Cortex of kidney (tissue), 1 donor: ENCODE data around the gene CBX1.
A peak's percentile ranks its signal among the peaks of the same experiment; 100 is the strongest.
"Not testable (repeated sequence)": the region's sequence is repeated elsewhere in the genome, so short reads cannot be mapped to it uniquely, and the experiment has no call there.

Experiments
- DNase-seq: peaks from one replicate; lab custom pipeline; 2025; lab: John Stamatoyannopoulos, UW

CBX1 gene

DNA sequence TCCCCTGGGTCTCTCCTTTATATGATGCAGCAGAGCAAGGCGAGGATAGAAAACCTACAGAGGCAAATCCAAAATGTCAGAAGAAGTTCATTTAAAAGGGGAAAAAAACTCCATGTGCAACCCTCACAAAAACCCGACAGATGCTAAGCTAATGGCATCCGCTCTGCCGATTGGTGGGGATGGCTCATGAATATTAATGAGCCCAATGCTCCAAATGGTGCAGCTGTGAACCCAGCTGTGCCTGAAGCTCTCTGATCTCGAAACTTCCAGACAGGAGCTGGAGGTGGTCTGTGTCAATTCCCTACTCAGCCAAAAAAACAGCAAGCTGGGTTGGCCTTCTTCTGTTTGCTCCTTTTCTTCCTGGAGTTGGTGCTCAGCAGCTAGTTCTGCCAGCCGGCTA, 21.8 kb upstream of the CBX1 start:
- no peak for DNase-seq

DNA sequence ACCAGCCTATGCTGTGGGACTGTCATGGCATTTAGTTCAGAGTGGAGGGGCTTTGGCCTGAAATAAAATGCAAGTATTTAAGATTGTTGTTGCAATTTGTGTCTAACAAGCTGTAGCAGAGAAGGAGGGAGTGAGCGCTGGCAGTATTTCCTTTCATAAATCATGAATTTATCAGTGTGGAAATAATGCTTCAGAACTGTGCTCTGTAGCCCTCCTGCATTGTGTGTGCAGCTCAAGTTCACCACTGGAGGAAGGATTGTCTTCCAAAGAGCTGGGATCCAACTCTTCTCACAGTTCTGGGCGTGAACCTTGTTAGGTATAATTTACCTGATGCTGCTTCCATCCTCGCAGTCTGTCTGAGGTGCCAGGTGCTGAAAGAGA, 21.4 kb upstream of the CBX1 start:
- no peak for DNase-seq

DNA sequence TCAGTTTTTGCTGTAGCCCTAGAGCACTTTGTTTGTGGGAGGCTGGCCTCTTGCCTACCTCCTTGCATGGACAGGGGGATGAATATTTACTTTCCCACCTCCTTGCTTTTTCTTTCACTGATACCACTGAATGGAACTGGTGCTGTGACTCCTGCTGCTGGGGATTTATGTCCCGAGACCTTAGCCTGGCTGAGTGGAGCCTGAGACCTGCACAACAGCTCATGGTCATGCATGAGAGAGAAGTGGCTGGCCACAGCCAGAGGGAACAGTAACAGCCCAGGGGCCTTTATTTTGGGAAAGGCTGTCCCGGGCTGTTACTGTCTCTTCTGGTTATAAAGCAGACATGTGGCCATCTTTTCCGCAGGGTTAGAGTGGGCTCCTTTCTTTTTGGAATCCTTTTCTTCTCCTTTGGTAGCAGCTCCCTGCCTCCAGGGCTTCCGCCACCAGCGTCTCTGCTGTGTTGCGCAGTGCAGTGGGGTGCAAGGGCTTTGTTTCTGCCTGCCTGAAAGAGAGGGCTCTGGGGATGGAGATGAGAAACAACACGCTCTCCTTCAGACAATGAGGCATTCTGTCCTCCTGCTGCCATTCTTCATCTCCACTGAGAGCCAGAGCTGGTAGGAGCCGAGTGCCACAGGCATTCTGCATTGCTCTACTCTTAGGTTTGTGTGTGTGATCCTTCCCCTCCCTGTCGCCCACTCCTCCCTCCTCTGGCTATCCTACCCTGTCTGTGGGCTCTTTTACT, 20.8 kb upstream of the CBX1 start:
- no peak for DNase-seq

DNA sequence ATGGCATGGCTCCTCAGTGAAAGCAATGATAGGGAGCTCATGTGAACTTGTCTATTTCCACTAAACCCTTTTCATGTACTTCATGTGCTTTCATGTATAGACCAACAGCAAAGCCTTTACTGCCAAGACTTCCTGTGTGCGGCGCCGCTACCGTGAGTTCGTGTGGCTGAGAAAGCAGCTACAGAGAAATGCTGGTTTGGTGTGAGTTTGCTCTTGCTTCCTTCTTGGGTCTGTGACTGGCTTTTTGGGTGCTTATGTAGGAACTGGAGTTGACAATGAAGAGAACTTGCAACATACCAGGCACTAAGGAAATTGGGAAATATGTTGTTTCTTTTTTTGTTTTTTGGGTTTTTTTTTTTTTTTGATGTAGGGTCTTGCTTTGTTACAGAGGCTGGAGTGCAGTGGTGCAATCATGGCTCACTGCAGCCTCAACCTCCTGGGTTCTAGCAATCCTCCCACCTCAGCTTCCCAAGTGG, 12.0 kb upstream of the CBX1 start:
- DNase-seq: no peak

DNA sequence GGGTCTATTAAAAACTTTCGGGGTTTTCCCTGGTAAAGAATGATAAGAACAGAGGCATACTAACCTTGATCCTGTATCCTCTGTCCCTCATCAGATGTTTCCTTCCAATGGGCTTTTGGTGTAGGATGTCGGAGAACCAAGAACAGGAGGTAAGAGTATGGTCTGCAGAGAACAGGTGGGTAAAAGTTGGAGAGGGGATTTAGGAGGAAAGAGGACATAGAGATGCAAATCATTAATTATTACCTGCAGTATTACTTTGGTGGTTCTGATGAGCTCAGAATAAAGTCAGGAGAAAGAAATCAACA, 10.6 kb upstream of the CBX1 start:
- DNase-seq: no peak

DNA sequence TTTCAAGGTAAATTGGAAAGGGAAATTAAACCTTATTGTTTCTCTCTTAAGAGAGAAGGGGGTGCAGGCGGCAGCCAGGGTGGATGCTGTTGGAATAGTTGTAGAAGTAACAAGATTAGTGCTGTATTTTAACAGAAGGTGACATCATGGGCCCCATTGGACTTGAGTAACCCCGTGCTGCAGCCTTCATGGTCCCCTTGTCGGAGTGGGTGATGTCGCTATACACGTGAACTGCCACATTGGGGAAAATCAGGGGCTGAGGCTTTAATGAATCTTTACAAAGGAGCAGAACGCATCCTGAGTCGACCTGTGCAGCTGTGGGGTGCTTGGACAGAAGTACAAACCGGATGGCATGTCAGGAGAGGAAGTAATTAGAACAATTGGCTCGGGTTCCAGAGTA, 9.5 kb upstream of the CBX1 start:
- no peak for DNase-seq

DNA sequence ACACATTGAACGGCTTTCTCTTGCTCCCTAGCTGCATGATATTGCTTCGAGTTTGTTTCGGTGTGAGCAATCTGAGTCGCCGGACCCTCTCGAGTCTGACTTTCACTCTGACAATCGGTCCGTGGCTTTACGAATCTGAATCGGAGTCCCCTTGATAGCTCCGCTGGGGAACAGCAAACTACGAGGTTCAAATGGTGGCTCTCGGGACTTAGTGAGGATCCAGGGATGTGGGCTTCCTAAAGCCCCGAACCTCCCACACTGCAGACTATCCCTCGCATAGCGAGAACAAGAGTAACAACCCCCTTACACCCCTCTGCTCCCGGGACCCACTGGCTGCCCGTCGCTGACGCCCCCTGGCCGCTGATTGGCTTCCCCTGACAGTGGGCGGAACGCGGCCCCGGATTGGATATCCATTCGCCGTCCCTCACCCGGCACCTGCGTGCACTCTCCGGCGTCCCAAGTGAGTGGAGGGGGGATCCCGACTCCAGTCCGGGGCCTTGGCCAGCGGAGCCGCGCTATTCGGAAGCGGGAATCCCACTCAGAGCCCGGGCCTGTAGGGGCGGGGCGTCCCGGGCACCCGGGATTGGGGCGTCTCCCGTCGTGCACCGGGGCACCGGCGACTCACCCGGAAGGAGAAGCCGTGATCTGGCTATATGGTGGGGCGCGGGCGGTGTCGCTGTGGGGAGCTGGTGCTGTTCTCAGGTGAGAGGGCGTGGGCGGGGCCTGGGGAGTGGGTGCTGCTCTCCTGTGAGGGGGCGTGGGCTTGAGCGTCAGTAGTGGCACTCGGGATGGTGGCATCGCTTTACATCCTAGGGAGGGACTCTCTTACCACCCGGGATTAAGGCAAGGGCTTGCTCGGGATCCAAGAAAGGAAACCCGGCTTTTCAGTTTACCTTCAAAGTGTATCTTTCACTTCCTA, 6.1 kb upstream of the CBX1 start, which contains the start of gene SNX11:
Gene SNX11, plus strand, starts transcription at position 630 of the 919 bp plus-strand sequence. CDS start 4,278 bp downstream, outside the sequence.
- DNase-seq: peak; percentile 93

- DNase-seq: no peak
Measured at GRCh38 chr17:48106802-48107136, 5.5 kb upstream of the CBX1 start.

GRCh38 chr17:48104440-48104839, 3.2 kb upstream of the CBX1 start:
- DNase-seq: no peak

DNA sequence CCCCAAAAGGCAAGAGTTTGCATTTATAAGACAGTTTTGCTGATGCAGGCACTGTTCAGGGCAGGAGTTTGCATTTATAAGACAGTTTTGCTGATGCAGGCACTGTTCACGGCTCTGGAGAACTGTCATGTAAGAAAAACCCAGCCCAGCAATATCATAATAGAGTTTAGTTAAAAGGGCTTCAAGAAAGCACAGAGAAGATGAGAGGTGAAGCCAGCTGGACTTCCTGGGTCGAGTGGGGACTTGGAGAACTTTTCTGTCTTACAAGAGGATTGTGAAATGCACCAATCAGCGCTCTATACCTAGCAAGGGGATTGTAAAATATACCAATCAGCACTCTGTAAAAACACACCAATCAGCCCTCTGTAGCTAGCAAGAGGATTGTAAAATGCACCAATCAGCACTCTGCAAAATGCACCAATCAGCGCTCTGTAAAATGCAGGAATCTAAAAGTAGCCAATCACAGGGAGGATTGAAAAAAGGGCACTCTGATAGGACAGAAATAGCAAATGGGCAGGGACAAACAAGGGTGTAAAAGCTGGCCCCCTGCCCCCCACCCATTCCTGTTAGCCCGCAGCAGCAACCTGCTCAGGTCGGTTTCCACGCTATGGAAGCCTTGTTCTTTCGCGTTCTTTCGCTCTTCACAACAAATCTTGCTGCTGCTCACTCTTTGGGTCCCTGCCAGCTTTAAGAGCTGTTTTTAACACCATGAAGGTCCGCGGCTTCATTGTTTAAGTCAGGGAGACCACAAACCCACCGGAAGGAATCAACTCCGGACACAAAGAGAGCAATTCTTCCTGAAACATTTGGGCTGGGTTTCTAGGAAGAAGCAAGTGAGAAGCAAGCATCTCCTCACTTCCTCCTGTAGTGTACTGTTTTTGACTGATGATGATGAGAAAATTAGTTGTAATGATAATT, 1.8 kb upstream of the CBX1 start:
- DNase-seq: no peak

GRCh38 chr17:48102043-48102750, 919 bp upstream of the CBX1 start:
- no peak for DNase-seq

- no peak for DNase-seq
Measured at GRCh38 chr17:48100591-48101011, 677 bp downstream of the CBX1 start.

GRCh38 chr17:48100160-48100559, 1.1 kb downstream of the CBX1 start:
- no peak for DNase-seq

DNA sequence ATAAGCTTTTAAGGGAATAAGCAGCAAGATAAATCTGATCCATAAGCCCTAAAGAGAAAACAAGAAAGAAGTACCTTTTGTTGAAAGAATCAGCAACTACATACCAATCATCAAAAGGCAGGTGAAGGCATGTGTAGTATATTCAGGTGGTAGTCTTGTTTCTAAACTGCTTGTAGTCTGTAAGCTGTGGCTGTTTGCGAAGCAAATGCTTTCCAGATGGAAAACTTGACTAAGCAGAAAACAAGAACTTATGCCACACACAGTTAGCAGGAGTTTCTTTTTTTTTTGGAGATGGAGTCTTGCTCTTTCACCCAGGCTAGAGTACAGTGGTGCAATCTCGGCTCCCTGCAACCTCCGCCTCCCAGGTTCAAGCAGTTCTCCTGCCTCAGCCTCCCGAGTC, 5.7 kb downstream of the CBX1 start:
- no peak for DNase-seq

DNA sequence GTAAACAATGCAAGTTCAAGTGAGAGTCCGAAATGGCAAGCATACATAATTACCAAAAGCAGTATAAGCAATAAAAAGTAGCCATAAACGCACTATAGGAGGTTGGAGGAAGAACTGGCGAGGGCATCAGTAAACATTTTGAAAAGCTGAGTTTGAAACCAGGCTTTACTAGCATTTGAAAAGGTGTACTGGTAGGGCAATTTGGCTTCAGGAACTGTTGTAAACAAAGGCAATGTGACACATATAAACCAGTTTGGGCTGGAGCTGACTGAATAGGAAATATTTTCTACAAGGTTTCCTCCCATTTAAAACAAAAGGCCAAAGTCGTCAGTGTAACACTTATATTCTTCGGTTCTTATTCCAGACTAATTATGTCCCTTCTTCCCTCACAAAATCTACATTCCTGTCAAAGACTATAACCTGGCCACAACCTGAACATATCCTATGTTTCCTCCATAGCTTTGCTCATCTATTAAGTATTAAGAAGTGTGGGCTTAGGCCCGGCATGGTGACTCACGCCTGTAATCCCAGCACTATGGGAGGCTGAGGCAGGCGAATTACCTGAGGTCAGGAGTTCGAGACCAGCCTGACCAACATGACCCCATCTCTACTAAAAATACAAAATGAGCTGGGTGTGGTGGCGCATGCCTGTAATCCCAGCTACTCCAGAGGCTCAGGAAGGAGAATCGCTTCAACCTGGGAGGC, 7.8 kb downstream of the CBX1 start:
- DNase-seq: no peak

GRCh38 chr17:48084932-48085331, 16.3 kb downstream of the CBX1 start:
- no peak for DNase-seq

DNA sequence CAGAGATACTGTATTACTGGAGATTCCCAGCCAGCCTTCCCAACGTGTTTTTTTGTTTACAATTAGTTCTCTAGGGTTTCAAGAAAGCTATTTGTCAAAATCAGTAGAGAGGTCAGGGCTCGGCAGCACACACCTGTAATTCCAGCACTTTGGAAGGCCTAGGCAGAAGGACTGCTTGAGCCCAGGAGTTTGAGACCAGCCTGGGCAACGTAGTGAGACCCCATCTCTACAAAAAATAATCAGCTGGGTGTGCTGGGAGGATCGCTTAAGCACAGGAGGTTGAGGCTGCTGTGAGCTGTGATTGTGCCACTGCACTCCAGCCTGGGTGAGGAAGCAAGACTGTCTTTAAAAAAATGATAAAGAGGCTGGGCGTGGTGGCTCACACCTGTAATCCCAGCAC, 19.4 kb downstream of the CBX1 start:
- no peak for DNase-seq

DNA sequence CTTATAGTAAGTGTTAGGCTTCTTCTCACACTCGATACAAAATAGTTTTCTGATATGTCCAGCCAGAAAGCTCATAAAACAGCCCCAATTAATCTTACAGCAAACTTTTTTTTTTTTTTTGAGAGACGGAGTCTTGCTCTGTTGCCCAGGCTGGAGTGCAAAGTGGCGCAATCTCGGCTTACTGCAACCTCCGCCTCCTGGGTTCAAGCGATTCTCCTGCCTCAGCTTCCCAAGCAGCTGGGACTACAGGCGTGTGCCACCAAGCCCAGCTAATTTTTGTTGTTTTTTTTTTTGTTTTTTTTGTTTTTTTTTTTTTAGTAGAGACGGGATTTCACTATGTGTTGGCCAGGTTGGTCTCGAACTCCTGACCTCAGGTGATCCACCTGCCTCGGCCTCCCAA, 24.1 kb downstream of the CBX1 start:
- DNase-seq: not testable (repeated sequence)

- DNase-seq: no peak
Measured at GRCh38 chr17:48074322-48075081, 26.8 kb downstream of the CBX1 start.

- DNase-seq: not testable (repeated sequence)
Measured at GRCh38 chr17:48073566-48074094, 27.6 kb downstream of the CBX1 start.
